Endodermal cell (in vitro differentiated cells): Measurements from ENCODE around the gene MTG1. TPM values are rescaled to one million over a fixed set of nuclear protein-coding genes. Genes with fewer than 3 reads are reported as not detected.
"Not testable (repeated sequence)": the region's sequence is repeated elsewhere in the genome, so short reads cannot be mapped to it uniquely, and the experiment has no call there.

Source experiments
- DNase-seq: peaks from one replicate; pipeline ENCODE4 v3.0.0-alpha.2; 2017
- H3K27ac ChIP-seq: 2 replicates; pipeline ENCODE4 v1.5.1; 2013; ENCODE audit warnings: mild to moderate bottlenecking, low read depth, low read length, moderate library complexity
- H3K27me3 ChIP-seq: 2 replicates; pipeline ENCODE4 v1.6.1; 2013; ENCODE audit warnings: mild to moderate bottlenecking, low read length, moderate library complexity; ENCODE audit not compliant: insufficient read depth, control insufficient read depth, poor library complexity, severe bottlenecking
- H3K36me3 ChIP-seq: 2 replicates; pipeline ENCODE4 v1.7.0; 2013; ENCODE audit warnings: mild to moderate bottlenecking, low read length, moderate library complexity; ENCODE audit not compliant: control insufficient read depth, insufficient read depth
- H3K4me1 ChIP-seq: one replicate; pipeline ENCODE4 v1.7.0; 2013; ENCODE audit warnings: low read length; ENCODE audit not compliant: control insufficient read depth, insufficient read depth
- H3K4me3 ChIP-seq: 2 replicates; pipeline ENCODE4 v1.5.1; 2013; ENCODE audit warnings: mild to moderate bottlenecking, low read length, moderate library complexity
- H3K9ac ChIP-seq: 2 replicates; pipeline ENCODE4 v1.6.1; 2013; ENCODE audit warnings: mild to moderate bottlenecking, low read length, moderate library complexity; ENCODE audit not compliant: poor library complexity, severe bottlenecking; ENCODE audit errors: extremely low read depth
- H3K9me3 ChIP-seq: 2 replicates; pipeline ENCODE4 v1.6.1; 2013; ENCODE audit warnings: mild to moderate bottlenecking, low read length, moderate library complexity; ENCODE audit not compliant: control insufficient read depth
- H3K27ac Mint-ChIP-seq: 2 replicates; pipeline ENCODE4 v1.8.0; 2020; ENCODE audit warnings: mixed read lengths
- H3K27me3 Mint-ChIP-seq: 2 replicates; pipeline ENCODE4 v1.8.0; 2021; ENCODE audit warnings: mild to moderate bottlenecking, mixed read lengths; ENCODE audit not compliant: insufficient read depth
- H3K36me3 Mint-ChIP-seq: 2 replicates; pipeline ENCODE4 v1.8.0; 2020; ENCODE audit warnings: low read depth, mixed read lengths
- H3K4me1 Mint-ChIP-seq: 2 replicates; pipeline ENCODE4 v1.8.0; 2020; ENCODE audit warnings: mixed read lengths
- H3K4me3 Mint-ChIP-seq: 2 replicates; pipeline ENCODE4 v1.8.0; 2020; ENCODE audit warnings: mild to moderate bottlenecking, moderate library complexity, mixed read lengths
- H3K9me3 Mint-ChIP-seq: 2 replicates; pipeline ENCODE4 v1.8.0; 2020; ENCODE audit warnings: mild to moderate bottlenecking, mixed read lengths
- CTCF ChIP-seq: fragments of 200-600 bp; sonication (generic); conservative IDR thresholded peaks from 2 replicates; pipeline ENCODE4 v1.5.0; 2021; ENCODE audit warnings: antibody characterized with exemption, mild to moderate bottlenecking
- WGBS, 2 experiments: methylation state at CpG; one replicate each; pipeline versions ENCODE4 v1.1.5 to v1.1.7; 2013; ENCODE audit warnings: missing lambda C conversion rate in 2 of 2, mixed read lengths in 1 of 2; ENCODE audit not compliant: insufficient coverage in 1 of 2, insufficient read length in 1 of 2; 5-methylcytosine and 5-hydroxymethylcytosine counted together
- total RNA-seq, 2 donors: library from RNA; stranded (reverse); fragmentation: NEBNext Ultra II Directional in 1 of 2; extraction: Animal tissue kit (Norgen Biotek cat#: 25700) in 1 of 2; gene quantifications; 2 replicates in 1 of 2; 3 replicates in 1 of 2; pipeline ENCODE4 v1.2.1, GENCODE V29; 2021

MTG1 gene
- total RNA-seq, 2 donors from 2014 or later: 71.3 to 86.0 TPM

- Mint-ChIP-seq H3K9me3 (no peaks in the 10 kb centered on the region), H3K27ac (no peak overlapping the region), H3K4me3 (no peak overlapping the region), H3K36me3 (peaks cover 23% of the 10 kb centered on the region), H3K27me3 (peaks cover 8% of the 10 kb centered on the region), H3K4me1 (no peaks in the 10 kb centered on the region)
- Histone ChIP-seq H3K27me3 (peaks cover 8% of the 10 kb centered on the region), H3K9ac (no peak overlapping the region), H3K4me3 (no peak overlapping the region), H3K27ac (no peak overlapping the region), H3K36me3 (no peaks in the 10 kb centered on the region), H3K9me3 (no peaks in the 10 kb centered on the region), H3K4me1 (no peaks in the 10 kb centered on the region)
- DNase-seq: no peak
- 94 to 100% methylated on average over 2 to 3 of the region's 4 CpGs for WGBS, 2 experiments
- no peak for TF ChIP-seq CTCF
These were observed 10.4 kb upstream of the MTG1 start for GRCh38 chr10:133383551-133383950.

GRCh38 chr10:133384071-133384470 is 9.9 kb upstream of the MTG1 start:
- Mint-ChIP-seq H3K27ac (no peak overlapping the region), H3K4me1 (no peaks in the 10 kb centered on the region), H3K4me3 (no peak overlapping the region), H3K36me3 (peaks cover 23% of the 10 kb centered on the region), H3K27me3 (peaks cover 7% of the 10 kb centered on the region), H3K9me3 (no peaks in the 10 kb centered on the region)
- H3K4me1 ChIP-seq: no peaks in the 10 kb centered on the region
- no peak overlapping the region for H3K4me3 ChIP-seq
- H3K9ac ChIP-seq: no peak overlapping the region
- H3K9me3 ChIP-seq: no peaks in the 10 kb centered on the region
- WGBS, 2 experiments: 90 to 93% methylated on average over 11 to 13 of the region's 13 CpGs
- peaks cover 7% of the 10 kb centered on the region for H3K27me3 ChIP-seq
- TF ChIP-seq CTCF: no peak
- peak; percentile 46 for DNase-seq
- H3K36me3 ChIP-seq: no peaks in the 10 kb centered on the region
- no peak overlapping the region for H3K27ac ChIP-seq

- H3K9me3 ChIP-seq: no peaks in the 10 kb centered on the region
- H3K4me1 ChIP-seq: no peaks in the 10 kb centered on the region
- no peak overlapping the region for H3K27ac ChIP-seq
- no peaks in the 10 kb centered on the region for H3K36me3 ChIP-seq
- no peak overlapping the region for H3K4me3 Mint-ChIP-seq
- no peaks in the 10 kb centered on the region for H3K4me1 Mint-ChIP-seq
- H3K27ac Mint-ChIP-seq: no peak overlapping the region
- peaks cover under 1% of the 10 kb centered on the region for H3K27me3 ChIP-seq
- H3K36me3 Mint-ChIP-seq: peaks cover 23% of the 10 kb centered on the region
- H3K9me3 Mint-ChIP-seq: no peaks in the 10 kb centered on the region
- H3K4me3 ChIP-seq: no peak overlapping the region
- DNase-seq: no peak
- no peak overlapping the region for H3K9ac ChIP-seq
- peaks cover 2% of the 10 kb centered on the region for H3K27me3 Mint-ChIP-seq
- 88 to 100% methylated on average over 2 of the region's 2 CpGs for WGBS, 2 experiments
- no peak for TF ChIP-seq CTCF
These were observed 8.7 kb upstream of the MTG1 start for GRCh38 chr10:133385214-133385613.

- not testable (repeated sequence) for H3K4me3 Mint-ChIP-seq, DNase-seq, H3K36me3 ChIP-seq, H3K4me3 ChIP-seq, H3K4me1 Mint-ChIP-seq, H3K27ac Mint-ChIP-seq, H3K4me1 ChIP-seq, H3K9ac ChIP-seq, H3K27me3 ChIP-seq, H3K27me3 Mint-ChIP-seq, H3K9me3 ChIP-seq, H3K27ac ChIP-seq, H3K9me3 Mint-ChIP-seq
- peaks cover 18% of the 10 kb centered on the region for H3K36me3 Mint-ChIP-seq
- 98 to 100% methylated on average over 1 to 4 of the region's 4 CpGs for WGBS, 2 experiments
These were observed 7.0 kb upstream of the MTG1 start for GRCh38 chr10:133386951-133387350.
